ENCODE results near the gene COPS2. TPM values are rescaled to one million over a fixed set of nuclear protein-coding genes. Genes with fewer than 3 reads are reported as not detected.
A peak's percentile ranks its signal among the peaks of the same experiment; 100 is the strongest.

COPS2 gene
- total and polyA plus RNA-seq, 9 of the 15 experiments (the other 6 are each of a cell fraction or from before 2014, with no cell fraction given) = 66.4 to 154 (median 117) TPM

DNA sequence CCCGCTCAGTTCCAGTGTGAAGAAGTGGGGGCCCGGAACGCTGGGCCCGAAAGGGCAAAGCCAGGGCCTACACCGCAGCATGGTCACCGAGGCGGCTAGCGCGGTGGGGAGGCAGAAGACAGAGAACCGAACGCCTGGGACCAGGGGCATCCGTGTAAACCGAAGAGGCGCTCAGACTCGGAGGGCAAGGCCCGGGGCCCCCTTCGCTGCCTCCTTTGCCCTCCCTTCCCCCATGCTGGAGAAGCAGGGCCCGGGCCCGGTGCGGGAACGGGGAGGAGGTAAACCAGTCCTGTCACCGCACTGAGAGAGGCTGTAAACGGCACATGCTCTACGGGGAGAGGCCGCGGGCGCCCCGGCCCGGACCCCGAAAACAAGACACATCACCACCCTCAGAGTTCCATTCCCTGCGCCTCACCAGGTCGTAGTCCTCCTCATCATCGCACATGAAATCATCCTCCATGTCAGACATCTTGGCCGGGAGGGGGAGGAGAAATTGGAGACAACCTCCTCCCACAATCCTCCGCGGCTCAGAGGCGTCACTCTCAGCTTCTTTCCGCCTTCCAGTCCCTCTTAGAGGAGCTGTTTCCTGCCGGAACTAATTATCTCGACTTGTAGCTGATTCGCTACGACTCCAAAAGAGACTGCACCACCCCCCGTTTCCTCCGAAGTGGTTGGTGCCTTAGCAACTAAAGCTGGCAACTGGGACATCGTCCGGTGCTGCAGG, at the start of gene COPS2 (continued):
- TF ChIP-seq, protein P1, sequence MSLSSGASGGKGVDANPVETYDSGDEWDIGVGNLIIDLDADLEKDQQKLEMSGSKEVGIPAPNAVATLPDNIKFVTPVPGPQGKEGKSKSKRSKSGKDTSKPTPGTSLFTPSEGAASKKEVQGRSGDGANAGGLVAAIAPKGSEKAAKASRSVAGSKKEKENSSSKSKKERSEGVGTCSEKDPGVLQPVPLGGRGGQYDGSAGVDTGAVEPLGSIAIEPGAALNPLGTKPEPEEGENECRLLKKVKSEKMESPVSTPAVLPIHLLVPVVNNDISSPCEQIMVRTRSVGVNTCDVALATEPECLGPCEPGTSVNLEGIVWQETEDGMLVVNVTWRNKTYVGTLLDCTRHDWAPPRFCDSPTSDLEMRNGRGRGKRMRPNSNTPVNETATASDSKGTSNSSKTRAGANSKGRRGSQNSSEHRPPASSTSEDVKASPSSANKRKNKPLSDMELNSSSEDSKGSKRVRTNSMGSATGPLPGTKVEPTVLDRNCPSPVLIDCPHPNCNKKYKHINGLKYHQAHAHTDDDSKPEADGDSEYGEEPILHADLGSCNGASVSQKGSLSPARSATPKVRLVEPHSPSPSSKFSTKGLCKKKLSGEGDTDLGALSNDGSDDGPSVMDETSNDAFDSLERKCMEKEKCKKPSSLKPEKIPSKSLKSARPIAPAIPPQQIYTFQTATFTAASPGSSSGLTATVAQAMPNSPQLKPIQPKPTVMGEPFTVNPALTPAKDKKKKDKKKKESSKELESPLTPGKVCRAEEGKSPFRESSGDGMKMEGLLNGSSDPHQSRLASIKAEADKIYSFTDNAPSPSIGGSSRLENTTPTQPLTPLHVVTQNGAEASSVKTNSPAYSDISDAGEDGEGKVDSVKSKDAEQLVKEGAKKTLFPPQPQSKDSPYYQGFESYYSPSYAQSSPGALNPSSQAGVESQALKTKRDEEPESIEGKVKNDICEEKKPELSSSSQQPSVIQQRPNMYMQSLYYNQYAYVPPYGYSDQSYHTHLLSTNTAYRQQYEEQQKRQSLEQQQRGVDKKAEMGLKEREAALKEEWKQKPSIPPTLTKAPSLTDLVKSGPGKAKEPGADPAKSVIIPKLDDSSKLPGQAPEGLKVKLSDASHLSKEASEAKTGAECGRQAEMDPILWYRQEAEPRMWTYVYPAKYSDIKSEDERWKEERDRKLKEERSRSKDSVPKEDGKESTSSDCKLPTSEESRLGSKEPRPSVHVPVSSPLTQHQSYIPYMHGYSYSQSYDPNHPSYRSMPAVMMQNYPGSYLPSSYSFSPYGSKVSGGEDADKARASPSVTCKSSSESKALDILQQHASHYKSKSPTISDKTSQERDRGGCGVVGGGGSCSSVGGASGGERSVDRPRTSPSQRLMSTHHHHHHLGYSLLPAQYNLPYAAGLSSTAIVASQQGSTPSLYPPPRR (CRISPR knock-in tag; IDR thresholded peaks at IDR 0.05; ENCODE audit: borderline replicate concordance) = peak; percentile 23; the same call in 1 of the 2 replicates
- TF ChIP-seq BRF1 (IDR thresholded peaks at IDR 0.05; ENCODE audit: borderline replicate concordance, extremely low read depth, insufficient read length) (no peak), BACH1 (tag; IDR thresholded peaks at IDR 0.05) (no peak), NR0B1 (IDR thresholded peaks at IDR 0.05; ENCODE audit: partially characterized antibody) (no peak), ZFPM2 (CRISPR knock-in tag; IDR thresholded peaks at IDR 0.05) (no peak), SMARCA5 (IDR thresholded peaks at IDR 0.05) (0 out of 2 replicates have a peak, but pooled peaks have one; percentile 20), TGIF2 (CRISPR knock-in tag; IDR thresholded peaks at IDR 0.05) (no peak), NR4A1 (CRISPR knock-in tag; IDR thresholded peaks at IDR 0.05) (no peak), NR4A1 (tag; IDR thresholded peaks at IDR 0.05) (peak; percentile 46; the same call in 1 of the 2 replicates), C11orf30 (IDR thresholded peaks at IDR 0.05; ENCODE audit: low read depth) (peak; percentile 92), KAT2B (IDR thresholded peaks at IDR 0.05; ENCODE audit: low read depth, low read length) (no peak), MED1 (CRISPR knock-in tag; IDR thresholded peaks at IDR 0.05; ENCODE audit: borderline replicate concordance) (no peak), ZSCAN32 (CRISPR knock-in tag; IDR thresholded peaks at IDR 0.05) (no peak), ZKSCAN1 (IDR thresholded peaks at IDR 0.05; ENCODE audit: low read depth, low read length) (peak; percentile 76), TEAD2 (tag; IDR thresholded peaks at IDR 0.05) (no peak), KDM4B (IDR thresholded peaks at IDR 0.05; ENCODE audit: borderline replicate concordance in 2 of 2, low read depth in 1 of 2) (peak in 1 of 2 experiments; percentile 88; a peak in 1 of 4 replicates), ZNF75A (CRISPR knock-in tag; IDR thresholded peaks at IDR 0.05) (no peak), RBM17 (IDR thresholded peaks at IDR 0.05; ENCODE audit: borderline replicate concordance, low read depth, low read length) (no peak)
- TF ChIP-seq, protein P2, sequence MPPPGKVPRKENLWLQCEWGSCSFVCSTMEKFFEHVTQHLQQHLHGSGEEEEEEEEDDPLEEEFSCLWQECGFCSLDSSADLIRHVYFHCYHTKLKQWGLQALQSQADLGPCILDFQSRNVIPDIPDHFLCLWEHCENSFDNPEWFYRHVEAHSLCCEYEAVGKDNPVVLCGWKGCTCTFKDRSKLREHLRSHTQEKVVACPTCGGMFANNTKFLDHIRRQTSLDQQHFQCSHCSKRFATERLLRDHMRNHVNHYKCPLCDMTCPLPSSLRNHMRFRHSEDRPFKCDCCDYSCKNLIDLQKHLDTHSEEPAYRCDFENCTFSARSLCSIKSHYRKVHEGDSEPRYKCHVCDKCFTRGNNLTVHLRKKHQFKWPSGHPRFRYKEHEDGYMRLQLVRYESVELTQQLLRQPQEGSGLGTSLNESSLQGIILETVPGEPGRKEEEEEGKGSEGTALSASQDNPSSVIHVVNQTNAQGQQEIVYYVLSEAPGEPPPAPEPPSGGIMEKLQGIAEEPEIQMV (tag; conservative IDR thresholded peaks at IDR 0.05; ENCODE audit: low read depth) = no peak
- TF ChIP-seq, protein P3, sequence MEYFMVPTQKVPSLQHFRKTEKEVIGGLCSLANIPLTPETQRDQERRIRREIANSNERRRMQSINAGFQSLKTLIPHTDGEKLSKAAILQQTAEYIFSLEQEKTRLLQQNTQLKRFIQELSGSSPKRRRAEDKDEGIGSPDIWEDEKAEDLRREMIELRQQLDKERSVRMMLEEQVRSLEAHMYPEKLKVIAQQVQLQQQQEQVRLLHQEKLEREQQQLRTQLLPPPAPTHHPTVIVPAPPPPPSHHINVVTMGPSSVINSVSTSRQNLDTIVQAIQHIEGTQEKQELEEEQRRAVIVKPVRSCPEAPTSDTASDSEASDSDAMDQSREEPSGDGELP (CRISPR knock-in tag; IDR thresholded peaks at IDR 0.05; ENCODE audit: borderline replicate concordance) = peak; percentile 86
